Endometrium (tissue), 2 donors: ENCODE data around the gene CDK5R1.

ENCODE experiments used
- FAIRE-seq: peaks from 2 replicates; lab custom pipeline; 2012; peaks lifted over from hg19 to GRCh38; lab: Jason Lieb, UNC
- donor health status: control.
- donor health status: control.

Gene CDK5R1

DNA sequence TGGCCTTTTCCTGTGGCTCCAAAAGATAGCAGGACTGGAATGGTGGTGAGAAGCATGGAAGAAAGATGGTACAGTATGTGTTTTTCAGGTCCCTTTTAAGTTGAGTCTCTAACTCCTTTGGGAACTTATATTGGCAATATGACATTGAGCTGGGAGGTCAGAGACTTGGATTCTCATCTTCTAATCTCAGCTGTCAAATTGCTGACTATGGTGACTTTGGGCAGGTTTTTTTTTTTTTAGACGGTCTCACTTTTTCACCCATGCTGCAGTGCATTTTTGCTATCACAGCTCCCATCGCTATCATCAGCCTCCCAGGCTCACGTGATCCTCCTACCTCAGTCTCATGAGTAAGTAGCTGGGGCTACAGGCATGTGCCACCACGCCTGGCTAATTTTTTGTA, 15.1 kb upstream of the CDK5R1 start:
- FAIRE-seq, result no peak

DNA sequence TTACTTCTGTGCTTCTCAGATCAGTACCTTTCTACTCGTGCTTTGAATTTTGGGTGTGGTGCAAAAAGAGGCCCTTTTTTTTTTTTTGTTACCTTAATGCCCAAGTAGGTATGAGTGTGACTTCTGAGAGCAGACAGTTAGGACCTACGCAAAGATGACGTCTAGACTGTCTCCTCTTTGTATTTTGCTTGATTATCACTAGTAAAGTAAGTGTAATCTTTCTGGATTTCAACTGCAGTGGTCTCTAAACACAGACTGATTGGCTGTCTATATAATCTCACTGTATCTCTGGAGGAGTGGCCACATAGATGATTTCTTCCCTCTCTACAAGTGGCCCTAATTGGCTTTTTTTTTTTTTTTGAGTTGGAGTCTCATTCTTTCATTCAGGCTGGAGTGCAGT, 11.5 kb upstream of the CDK5R1 start:
- FAIRE-seq, result no peak

DNA sequence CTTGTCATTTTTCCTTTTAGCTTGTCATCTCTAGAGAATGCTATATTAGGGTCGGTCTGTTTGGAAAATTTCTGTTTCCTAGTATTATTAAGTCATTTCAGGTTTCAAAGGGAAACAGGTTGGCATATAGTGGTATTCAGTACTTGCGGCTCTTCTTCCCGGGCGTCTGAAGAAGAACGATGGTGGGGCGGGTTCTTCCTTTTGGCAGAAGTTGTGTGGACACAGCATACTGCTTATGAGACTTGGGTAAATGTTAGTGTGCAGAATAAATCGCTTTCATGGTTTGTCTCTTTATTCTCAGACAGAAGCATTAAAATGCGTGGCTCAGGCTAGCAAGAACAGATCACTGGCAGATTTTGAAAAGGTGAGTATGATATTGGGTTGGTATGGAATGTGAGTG, 9.6 kb upstream of the CDK5R1 start:
- no peak for FAIRE-seq

DNA sequence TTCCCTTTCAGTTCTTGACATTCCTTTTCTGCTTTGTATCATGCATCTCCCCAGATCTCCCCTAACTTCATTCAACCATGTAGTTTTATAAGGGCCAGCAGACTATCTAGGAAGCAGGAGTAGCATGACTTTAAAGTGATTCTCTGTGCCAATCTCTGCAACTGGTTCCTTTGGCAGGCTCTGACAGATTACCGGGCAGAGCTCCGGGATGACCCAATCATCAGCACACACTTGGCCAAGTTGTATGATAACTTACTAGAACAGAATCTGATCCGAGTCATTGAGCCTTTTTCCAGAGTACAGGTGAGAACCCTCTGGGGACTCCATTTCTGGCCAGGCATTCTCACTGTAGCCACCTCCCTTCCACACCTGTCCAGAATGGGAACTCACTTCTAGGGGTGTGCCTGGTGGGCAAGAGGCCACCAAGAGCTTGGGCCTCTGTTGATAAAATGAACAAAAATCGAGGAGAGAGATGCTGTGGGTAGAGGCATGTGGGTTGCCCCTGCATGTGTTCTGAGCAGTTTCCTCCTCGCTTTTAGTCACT, 7.6 kb upstream of the CDK5R1 start:
- no peak for FAIRE-seq

DNA sequence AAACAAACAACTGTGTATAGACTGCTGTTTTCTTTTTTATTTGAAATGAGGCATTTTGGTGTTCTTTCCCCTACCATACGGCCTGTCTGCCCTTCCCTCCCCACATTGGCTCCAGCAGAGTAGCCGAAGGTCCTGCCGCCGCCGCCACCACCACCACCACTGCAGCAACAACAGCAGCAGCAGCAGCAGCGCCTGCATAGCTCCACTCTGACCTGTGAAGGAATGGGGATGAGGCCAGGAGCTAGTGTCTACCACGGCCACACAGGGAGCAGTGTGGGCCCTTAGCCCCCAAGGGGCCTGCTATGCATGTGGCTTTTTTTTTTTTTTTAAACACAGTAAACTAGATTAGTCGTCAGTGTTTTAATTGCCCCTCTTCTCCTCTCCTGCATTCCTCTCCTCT, 5.6 kb upstream of the CDK5R1 start:
- no peak for FAIRE-seq

DNA sequence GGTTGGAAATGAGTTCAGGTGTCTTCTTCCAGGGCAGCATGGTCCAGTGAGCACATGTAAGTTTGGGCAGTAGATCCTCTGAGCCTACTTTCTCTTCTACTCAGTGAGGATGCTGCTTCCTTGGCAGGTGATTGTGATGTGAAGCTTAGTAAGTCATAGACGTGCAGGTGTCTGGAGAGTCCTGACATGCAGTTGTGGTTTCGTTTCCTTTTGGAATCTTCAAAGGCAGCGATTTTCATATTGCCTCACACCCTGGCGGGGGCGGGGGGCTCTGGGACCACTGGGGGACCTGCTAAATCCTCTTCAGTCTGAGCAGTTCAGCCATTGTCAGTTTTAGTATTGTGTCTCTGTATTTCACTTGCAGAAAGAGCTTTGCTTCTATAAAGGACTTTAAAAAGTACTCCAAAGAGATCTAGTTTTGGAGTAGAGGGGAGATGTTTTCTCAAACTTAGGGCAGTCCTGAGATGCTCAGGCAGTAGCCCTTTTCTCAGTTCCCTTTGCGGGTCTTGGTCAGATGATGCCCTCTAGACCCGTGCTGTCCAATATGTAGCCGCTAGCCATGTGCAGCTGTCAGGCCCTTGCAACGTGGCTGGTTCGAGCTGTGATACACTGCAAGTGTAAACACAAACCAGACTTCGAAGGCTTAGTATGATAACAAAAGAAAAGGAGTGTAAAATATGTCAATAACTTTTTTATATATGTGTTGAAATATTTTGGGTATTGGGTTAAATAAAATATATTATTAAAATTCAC, 4.0 kb upstream of the CDK5R1 start:
- FAIRE-seq, result no peak

DNA sequence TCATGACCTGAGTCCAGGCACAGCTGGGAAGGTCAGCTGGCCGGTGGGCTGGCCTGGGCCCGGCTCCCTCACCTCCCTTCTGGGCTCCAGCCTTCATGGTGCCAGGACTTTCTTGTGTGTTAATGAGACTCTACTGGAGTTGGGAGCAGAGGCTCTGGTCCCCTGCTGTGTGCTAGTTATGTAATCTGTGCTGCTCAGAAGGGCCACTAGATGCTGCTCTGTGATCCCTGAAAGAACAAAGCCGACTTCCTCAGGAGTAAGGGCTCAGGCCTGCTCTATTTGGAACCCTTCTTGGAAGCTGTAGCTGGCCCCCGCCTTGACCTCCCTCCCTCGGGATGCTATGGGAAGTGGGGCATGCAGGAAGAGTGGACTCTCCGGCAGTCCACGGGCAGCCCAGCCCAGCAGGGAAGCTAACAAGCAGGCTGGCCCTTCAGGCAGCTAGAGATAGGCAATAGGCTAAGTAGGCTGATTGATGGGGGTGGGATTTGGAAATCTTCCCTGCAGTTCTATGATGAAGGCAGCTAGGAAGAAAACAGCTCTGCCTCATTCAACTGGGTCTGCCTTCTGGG, 3.3 kb upstream of the CDK5R1 start:
- FAIRE-seq, result peak; percentile 53

DNA sequence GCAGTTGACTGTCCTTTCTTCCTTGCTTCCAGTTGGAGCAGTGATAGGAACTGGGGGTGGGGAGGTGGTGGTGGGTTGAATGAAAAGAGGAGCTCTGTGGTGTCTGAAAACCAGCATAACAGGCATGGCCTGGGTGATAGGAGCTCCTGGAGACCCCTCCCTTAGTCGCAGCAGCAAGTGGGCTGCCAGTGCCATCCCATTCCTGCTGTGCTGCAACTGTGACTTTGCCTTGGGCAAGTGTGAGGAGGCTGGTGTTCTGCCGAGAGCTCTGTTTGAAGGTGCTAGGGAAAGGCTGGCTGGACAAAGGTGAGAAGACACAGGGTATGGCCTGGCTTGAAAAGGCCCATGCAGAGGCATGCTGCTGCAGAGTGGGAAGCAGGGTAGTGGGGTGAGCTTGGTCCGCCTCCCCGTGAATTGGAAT, 2.7 kb upstream of the CDK5R1 start:
- no peak for FAIRE-seq

DNA sequence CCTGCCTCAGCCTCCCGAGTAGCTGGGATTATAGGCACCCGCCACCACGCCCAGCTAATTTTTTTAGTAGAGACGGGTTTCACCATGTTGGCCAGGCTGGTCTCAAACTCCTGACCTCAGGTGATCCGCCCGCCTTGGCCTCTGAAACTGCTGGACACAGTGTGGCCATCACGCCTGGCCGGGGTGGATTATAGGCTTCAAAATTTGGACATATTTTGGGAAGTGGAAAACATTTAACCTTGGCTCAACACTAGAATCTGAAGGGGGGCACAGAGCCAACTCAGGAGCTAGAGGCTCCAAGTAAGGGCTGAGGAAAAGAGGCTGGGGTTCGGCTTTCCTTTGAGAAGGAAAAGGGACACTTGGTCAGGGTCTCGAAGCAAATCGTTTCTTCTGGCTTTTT, 2.2 kb upstream of the CDK5R1 start:
- no peak for FAIRE-seq

DNA sequence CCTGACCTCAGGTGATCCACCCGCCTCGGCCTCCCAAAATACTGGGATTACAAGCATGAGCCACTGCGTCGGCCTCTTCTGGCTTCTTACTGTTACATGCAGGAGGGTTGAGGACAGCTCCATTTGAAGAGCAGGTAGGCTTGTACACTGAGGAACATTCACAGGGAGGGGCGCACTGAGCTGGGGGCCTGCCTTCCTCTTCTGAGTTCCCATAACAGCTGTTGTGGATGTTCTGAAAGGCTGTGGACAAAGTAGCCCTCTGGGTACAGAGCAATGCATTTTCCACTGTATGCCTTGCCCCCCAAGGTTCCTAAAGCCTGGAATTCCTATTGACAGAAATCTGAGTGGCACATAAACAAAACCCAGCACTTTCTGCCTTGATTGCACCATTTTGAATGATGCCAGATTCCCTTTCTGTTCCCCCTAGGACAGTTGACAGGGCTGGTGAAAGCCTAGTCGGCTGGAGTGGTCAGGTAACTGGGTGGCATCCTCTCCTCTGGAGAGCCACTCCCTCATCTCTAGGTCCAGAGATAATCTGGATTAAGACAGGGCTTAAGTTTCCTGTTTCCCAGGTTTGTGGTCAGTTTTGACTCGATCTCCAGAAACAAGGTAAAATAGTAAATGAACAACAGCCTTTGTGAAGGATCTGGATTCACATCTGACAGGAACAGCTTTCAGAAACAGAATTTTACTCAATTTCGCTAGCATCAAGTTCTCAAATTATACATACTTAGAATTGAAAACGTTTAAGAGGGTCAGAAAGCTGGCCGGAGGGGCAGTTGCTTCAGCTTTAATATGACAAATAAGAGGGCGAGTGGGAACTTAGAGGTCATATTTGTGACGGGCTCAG, 1.3 kb upstream of the CDK5R1 start:
- no peak for FAIRE-seq

DNA sequence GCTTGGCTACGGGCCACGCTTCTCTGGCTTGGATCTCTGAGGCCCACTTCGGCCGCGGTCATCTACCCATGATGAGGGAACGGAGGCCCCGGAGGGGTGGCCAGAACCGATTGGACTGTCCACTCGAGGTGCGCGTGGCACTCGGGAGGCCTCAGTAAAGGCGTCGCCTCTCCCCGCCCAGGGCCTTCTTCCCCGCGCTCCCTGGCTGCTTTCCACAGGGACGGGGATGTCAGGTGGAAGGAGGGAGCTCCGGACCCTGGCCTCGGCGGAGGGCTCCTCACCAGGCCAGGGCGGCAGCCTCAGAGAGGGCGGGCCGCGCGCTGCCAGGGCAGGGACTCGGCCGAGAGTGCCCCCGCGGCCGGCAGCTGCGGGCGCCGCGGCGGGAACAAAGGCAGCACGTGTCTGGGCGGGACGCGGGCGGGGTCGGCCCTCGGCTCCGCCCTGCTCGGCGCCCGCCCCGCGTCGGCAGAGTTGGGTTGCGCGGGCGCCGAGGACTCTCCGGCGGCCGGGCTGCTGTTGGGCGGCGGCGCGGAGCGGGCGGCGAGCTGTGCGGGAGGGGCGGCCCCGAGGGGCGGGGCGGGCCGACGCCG, 587 bp upstream of the CDK5R1 start:
- FAIRE-seq, result no peak

DNA sequence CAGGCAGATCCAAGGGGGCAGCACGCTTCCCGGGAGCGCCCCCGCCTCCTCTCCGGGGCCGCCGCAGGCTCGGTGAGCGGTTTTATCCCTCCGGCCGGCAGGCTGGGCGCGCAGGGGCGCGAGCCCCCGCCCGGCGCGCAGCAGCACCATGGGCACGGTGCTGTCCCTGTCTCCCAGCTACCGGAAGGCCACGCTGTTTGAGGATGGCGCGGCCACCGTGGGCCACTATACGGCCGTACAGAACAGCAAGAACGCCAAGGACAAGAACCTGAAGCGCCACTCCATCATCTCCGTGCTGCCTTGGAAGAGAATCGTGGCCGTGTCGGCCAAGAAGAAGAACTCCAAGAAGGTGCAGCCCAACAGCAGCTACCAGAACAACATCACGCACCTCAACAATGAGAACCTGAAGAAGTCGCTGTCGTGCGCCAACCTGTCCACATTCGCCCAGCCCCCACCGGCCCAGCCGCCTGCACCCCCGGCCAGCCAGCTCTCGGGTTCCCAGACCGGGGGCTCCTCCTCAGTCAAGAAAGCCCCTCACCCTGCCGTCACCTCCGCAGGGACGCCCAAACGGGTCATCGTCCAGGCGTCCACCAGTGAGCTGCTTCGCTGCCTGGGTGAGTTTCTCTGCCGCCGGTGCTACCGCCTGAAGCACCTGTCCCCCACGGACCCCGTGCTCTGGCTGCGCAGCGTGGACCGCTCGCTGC, 832 bp downstream of the CDK5R1 start:
- FAIRE-seq, result no peak

DNA sequence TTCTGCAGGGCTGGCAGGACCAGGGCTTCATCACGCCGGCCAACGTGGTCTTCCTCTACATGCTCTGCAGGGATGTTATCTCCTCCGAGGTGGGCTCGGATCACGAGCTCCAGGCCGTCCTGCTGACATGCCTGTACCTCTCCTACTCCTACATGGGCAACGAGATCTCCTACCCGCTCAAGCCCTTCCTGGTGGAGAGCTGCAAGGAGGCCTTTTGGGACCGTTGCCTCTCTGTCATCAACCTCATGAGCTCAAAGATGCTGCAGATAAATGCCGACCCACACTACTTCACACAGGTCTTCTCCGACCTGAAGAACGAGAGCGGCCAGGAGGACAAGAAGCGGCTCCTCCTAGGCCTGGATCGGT, 1.4 kb downstream of the CDK5R1 start:
- no peak for FAIRE-seq

DNA sequence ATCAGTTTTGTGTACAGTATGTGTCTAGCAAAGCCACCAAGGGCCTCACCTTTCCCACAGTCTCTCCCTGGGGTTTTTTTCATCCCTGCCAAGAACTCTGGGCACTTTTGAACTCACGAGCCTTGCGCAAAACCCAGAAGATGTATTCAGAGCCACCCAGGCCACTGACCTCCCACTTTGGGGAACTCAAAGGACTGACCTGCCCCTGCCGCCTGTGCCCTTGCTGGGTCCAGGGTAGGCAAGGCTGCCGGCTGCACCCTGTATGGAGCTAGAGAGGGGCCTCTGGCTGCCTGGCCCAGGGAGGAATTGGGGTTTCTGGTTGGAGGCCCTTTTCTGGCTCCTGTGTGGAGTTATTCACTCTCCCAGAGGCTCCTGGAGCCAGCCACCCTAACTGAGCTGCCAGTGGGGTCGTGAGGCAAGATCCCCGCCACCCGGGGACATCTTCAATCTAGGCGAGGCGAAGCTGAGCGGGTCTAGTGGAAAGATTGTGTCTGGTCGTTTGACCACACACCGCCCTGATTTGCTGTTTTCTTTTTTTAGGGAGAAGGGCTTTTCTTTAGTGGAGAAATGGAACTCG, 1.9 kb downstream of the CDK5R1 start:
- FAIRE-seq, result no peak

DNA sequence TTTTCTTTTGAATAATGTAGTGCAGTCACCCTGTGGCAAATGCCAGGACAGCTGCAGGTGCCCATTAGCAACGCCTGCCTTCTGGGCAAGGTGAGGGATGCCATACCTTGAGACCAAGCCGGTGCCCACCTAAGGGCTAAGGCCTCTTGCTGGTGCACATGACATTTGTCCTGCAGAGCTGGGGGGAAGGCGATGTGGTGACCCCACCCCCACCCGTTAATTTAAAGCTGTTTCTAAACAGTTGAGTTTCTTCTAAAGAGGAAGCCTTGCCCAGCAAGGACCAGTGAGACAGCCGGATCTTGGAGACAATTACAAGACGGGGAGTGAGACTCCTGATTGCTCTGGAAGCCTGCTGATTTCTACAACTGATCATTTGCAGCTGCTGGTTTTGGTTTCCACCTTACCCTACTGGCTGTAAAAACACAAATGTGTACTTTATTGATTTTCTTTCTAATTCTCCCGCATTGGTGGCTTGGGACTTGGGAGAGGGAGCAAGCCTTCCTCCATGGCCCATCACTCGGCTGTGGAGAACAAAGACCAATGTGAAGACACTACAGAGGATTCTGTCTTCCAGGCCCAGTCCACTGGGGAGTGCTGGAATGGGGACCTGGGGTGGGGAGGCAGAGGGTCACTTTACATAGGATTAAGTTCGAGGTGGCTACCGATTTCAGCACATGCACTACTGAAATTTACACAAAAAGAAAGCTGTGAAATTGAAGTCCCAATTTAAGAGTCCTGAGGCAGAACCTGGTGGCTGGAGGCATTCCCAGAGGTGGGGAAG, 2.7 kb downstream of the CDK5R1 start:
- FAIRE-seq, result no peak

DNA sequence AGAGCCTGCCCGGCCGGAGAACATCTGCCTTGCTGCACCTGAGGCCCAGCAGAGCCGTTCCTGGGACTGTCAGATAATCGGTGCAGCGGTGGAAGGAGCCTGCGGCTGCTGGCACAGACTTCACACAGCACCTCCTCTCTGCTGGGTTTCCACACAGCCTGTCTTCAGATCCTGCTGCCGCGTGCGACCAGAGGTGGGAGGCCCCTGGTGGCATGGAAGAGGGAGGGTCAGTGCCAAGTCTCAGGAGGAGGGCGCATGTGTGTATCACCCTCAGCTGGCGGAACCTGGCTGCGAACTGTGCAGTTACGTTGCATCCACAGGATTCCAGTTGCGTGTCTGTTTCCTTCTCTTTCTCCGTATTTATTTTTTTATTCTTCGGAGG, 3.3 kb downstream of the CDK5R1 start:
- FAIRE-seq, result no peak

DNA sequence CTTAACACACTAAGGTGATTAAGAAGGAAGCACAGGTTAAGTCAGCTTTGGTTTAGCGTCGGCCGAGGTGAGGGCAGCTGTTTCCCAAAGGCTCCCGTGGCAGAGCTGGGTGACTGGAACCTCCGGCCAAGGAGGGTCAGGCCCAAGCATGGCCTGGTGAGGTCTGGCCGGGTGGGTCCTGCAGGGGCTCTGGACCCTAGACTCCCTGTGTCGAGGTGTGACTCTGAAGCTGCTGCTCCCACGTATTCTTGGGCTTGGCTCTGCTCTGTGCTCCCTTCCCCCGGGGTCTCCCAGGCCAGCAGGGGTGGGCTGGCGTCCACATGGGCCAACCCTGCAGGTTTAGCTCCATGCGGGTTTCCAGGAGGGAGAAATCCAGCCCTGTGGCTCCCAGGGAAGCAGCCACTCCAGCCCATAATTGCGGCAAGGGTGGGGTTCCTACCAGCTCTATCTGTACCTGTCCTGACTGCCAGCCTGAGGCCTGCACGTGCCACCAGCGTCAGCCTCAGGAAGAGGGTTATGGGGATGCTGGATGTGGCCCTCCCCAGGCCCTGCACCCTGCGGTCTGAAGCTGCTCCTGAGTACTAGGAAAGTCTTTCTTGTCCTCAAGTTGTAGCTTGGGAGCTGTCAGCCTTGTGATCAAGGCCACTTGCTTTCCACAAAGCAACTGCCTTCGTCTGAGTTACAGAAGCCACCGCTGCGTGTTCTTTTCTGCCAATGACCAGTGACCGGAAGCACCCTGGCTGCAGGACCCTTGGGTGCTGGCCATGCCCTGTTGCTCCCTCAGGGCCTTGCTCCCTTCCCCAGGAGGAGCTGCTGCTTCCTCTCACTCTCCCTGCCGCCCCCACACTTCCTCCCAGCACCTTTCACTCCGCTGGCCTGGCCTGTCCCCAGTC, 4.8 kb downstream of the CDK5R1 start:
- FAIRE-seq, result no peak

DNA sequence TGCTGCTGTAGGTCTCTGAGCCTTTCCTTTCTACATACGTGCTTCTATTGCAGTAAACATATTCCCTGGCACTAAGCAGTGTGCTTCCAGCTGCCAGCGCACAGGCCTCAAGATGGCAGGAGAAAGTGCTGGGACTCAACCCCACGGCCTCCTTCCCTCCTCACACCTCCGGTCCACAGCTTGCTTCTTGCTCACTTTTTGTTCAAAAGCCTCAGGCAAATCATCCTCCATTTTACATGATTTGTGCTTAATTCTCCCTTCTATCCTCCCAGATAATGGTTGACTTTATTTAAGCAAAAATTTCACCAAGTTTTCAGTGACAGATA, 5.4 kb downstream of the CDK5R1 start:
- FAIRE-seq, result no peak

DNA sequence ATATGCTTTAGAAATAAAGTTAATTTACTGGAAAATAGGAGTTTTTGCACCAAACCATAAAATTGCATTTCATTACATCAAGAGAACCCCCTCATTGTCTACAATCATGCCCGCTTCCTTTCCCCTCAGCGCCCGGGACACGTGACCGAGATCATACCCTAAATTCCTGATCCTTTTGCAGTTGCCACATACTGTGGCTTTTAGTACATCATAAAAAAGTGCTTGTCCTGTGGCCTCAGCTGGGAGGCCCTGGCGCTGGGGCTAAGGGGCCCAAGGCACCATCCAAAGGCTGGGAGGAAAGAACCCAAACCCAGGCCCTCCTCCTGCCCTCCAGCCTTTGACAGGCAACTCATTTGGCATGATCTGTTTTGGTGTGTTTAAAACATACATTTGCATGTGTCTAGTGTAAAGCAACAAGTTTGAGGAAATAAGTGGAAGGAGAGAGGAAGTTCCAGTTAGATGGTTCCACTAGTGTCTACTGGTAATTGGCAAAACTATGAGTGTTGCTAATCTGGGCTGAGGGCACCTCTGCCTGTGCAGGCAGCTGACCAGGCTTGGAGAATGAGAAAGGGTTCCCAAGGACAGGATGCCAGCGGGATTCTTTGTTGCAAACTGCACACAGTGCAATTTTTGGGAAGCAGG, 6.0 kb downstream of the CDK5R1 start:
- FAIRE-seq, result no peak

DNA sequence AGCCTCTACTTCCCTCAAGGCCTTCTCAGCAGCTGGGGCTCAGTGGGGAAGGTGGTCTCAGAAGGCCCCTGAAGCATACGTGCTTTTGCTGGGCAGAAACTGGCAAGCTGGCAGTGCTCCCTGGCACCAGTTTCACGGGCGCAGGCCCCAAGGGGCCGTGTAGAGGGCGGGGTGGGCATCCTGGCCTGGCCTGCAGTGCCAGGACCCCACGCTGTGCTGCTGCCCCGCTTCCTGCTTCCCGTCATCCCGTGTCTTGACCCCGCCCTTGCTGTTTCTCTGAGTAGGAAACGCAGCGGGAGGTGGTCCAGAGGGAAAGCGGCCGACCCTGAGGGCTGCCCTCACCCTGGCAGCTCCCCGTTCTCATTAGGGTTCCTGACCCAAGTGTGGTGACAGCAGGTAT, 6.8 kb downstream of the CDK5R1 start:
- no peak for FAIRE-seq
